ENCODE data around the gene HHIP.

HHIP gene

GRCh38 chr4:144667500-144667899, 21.5 kb downstream of the HHIP start:
- H3F3A ChIP-seq (ENCODE audit: control insufficient read depth, insufficient read depth) = no peaks in the 10 kb centered on the region
- no peaks in the 10 kb centered on the region for H3K36me3 ChIP-seq (ENCODE audit: control insufficient read depth, low read length)
- no peak overlapping the region for H3K4me2 ChIP-seq (ENCODE audit: low read length)
- no peaks in the 10 kb centered on the region for H4K20me1 ChIP-seq (ENCODE audit: control insufficient read depth, insufficient read depth, low read depth, low read length)
- H3K4me1 ChIP-seq (ENCODE audit: control insufficient read depth, low read length) = no peaks in the 10 kb centered on the region
- no peaks in the 10 kb centered on the region; the same call in 1 of the 2 replicates for H3K27me3 ChIP-seq (ENCODE audit: control insufficient read depth, low read length)
- H3K27ac ChIP-seq (ENCODE audit: low read depth, low read length) = no peak overlapping the region
- TF ChIP-seq EZH2phosphoT487 (IDR thresholded peaks at IDR 0.05; ENCODE audit: borderline replicate concordance, low read length) (no peak), CTCF (IDR thresholded peaks at IDR 0.05; ENCODE audit: low read depth, low read length, poor library complexity, severe bottlenecking) (no peak)
- no peaks in the 10 kb centered on the region for H3K9me3 ChIP-seq (ENCODE audit: control insufficient read depth, insufficient read depth, low read length)
- H3K4me3 ChIP-seq (ENCODE audit: low read length) = no peak overlapping the region
- H3K9me2 ChIP-seq (replicated peaks; ENCODE audit: control insufficient read depth, low read length) = no peaks in the 10 kb centered on the region
- no peaks in the 10 kb centered on the region for H3K79me2 ChIP-seq (ENCODE audit: control insufficient read depth, low read length)

GRCh38 chr4:144670776-144671175, 24.8 kb downstream of the HHIP start:
- no peaks in the 10 kb centered on the region for H3F3A ChIP-seq (ENCODE audit: control insufficient read depth, insufficient read depth)
- H3K27me3 ChIP-seq (ENCODE audit: control insufficient read depth, low read length) = no peaks in the 10 kb centered on the region
- no peak overlapping the region for H3K4me2 ChIP-seq (ENCODE audit: low read length)
- no peaks in the 10 kb centered on the region for H4K20me1 ChIP-seq (ENCODE audit: control insufficient read depth, insufficient read depth, low read depth, low read length)
- H3K4me3 ChIP-seq (ENCODE audit: low read length) = no peak overlapping the region
- no peaks in the 10 kb centered on the region for H3K4me1 ChIP-seq (ENCODE audit: control insufficient read depth, low read length)
- H3K36me3 ChIP-seq (ENCODE audit: control insufficient read depth, low read length) = no peaks in the 10 kb centered on the region
- H3K9me2 ChIP-seq (replicated peaks; ENCODE audit: control insufficient read depth, low read length) = no peaks in the 10 kb centered on the region
- H3K9me3 ChIP-seq (ENCODE audit: control insufficient read depth, insufficient read depth, low read length) = no peaks in the 10 kb centered on the region
- TF ChIP-seq EZH2phosphoT487 (IDR thresholded peaks at IDR 0.05; ENCODE audit: borderline replicate concordance, low read length) (no peak), CTCF (IDR thresholded peaks at IDR 0.05; ENCODE audit: low read depth, low read length, poor library complexity, severe bottlenecking) (no peak)
- no peak overlapping the region for H3K27ac ChIP-seq (ENCODE audit: low read depth, low read length)
- H3K79me2 ChIP-seq (ENCODE audit: control insufficient read depth, low read length) = no peaks in the 10 kb centered on the region

GRCh38 chr4:144674711-144675110, 28.8 kb downstream of the HHIP start:
- Histone ChIP-seq H3K27me3 (ENCODE audit: control insufficient read depth, low read length) (no peaks in the 10 kb centered on the region), H3K4me3 (ENCODE audit: low read length) (no peak overlapping the region), H3K4me2 (ENCODE audit: low read length) (no peak overlapping the region), H3K9me3 (ENCODE audit: control insufficient read depth, insufficient read depth, low read length) (no peaks in the 10 kb centered on the region), H3F3A (ENCODE audit: control insufficient read depth, insufficient read depth) (no peaks in the 10 kb centered on the region), H3K79me2 (ENCODE audit: control insufficient read depth, low read length) (no peaks in the 10 kb centered on the region), H3K36me3 (ENCODE audit: control insufficient read depth, low read length) (no peaks in the 10 kb centered on the region), H3K4me1 (ENCODE audit: control insufficient read depth, low read length) (no peaks in the 10 kb centered on the region), H3K27ac (ENCODE audit: low read depth, low read length) (no peak overlapping the region), H4K20me1 (ENCODE audit: control insufficient read depth, insufficient read depth, low read depth, low read length) (no peaks in the 10 kb centered on the region), H3K9me2 (replicated peaks; ENCODE audit: control insufficient read depth, low read length) (no peaks in the 10 kb centered on the region)
- TF ChIP-seq CTCF (IDR thresholded peaks at IDR 0.05; ENCODE audit: low read depth, low read length, poor library complexity, severe bottlenecking) = no peak
- no peak for TF ChIP-seq EZH2phosphoT487 (IDR thresholded peaks at IDR 0.05; ENCODE audit: borderline replicate concordance, low read length)

GRCh38 chr4:144681806-144682205, 35.9 kb downstream of the HHIP start:
- no peak overlapping the region for H3K4me3 ChIP-seq (ENCODE audit: low read length)
- H3F3A ChIP-seq (ENCODE audit: control insufficient read depth, insufficient read depth) = no peaks in the 10 kb centered on the region
- no peaks in the 10 kb centered on the region for H3K27me3 ChIP-seq (ENCODE audit: control insufficient read depth, low read length)
- no peaks in the 10 kb centered on the region for H3K36me3 ChIP-seq (ENCODE audit: control insufficient read depth, low read length)
- H4K20me1 ChIP-seq (ENCODE audit: control insufficient read depth, insufficient read depth, low read depth, low read length) = no peaks in the 10 kb centered on the region
- no peaks in the 10 kb centered on the region for H3K4me1 ChIP-seq (ENCODE audit: control insufficient read depth, low read length)
- no peaks in the 10 kb centered on the region for H3K9me3 ChIP-seq (ENCODE audit: control insufficient read depth, insufficient read depth, low read length)
- no peak for TF ChIP-seq EZH2phosphoT487 (IDR thresholded peaks at IDR 0.05; ENCODE audit: borderline replicate concordance, low read length)
- H3K79me2 ChIP-seq (ENCODE audit: control insufficient read depth, low read length) = no peaks in the 10 kb centered on the region
- H3K4me2 ChIP-seq (ENCODE audit: low read length) = no peak overlapping the region
- H3K9me2 ChIP-seq (replicated peaks; ENCODE audit: control insufficient read depth, low read length) = no peaks in the 10 kb centered on the region
- no peak overlapping the region for H3K27ac ChIP-seq (ENCODE audit: low read depth, low read length)

Measured in DOHH2 (cell line).